Bronchial epithelial cell (primary cell): ENCODE measurements around the gene RNF166. TPM values are rescaled to one million over a fixed set of nuclear protein-coding genes. Genes with fewer than 3 reads are reported as not detected.

ENCODE experiments used
- DNase-seq: peaks from one replicate; pipeline ENCODE4 v3.0.0-alpha.2; 2010; ENCODE audit warnings: low read depth
- FAIRE-seq: peaks from 2 replicates; lab custom pipeline; 2011; peaks lifted over from hg19 to GRCh38; lab: Jason Lieb, UNC
- H3K27me3 ChIP-seq: 2 replicates; pipeline ENCODE4 v1.5.1; 2011; ENCODE audit warnings: low read length; ENCODE audit not compliant: control insufficient read depth, insufficient read depth
- H3K36me3 ChIP-seq: 2 replicates; pipeline ENCODE4 v1.5.1; 2011; ENCODE audit warnings: low read length; ENCODE audit not compliant: control insufficient read depth, insufficient read depth
- H3K4me3 ChIP-seq: 2 replicates; pipeline ENCODE4 v1.5.1; 2011; ENCODE audit warnings: mild to moderate bottlenecking, low read depth, low read length, control low read depth
- total RNA-seq: library from RNA; depleted of rRNA; stranded (reverse); fragments of >200 nt; gene quantifications from 2 replicates; pipeline ENCODE4 v1.2.1, GENCODE V29; 2014
- TF ChIP-seq, protein P1 (sequence below): IDR thresholded peaks from 2 replicates; pipeline ENCODE4 v1.5.1; 2011; ENCODE audit warnings: mild to moderate bottlenecking, moderate library complexity, low read length, control low read depth, inconsistent platforms; ENCODE audit not compliant: insufficient read depth, severe bottlenecking

RNF166 gene
- total RNA-seq, 1 donor from 2014 or later: 9.7 TPM

DNA sequence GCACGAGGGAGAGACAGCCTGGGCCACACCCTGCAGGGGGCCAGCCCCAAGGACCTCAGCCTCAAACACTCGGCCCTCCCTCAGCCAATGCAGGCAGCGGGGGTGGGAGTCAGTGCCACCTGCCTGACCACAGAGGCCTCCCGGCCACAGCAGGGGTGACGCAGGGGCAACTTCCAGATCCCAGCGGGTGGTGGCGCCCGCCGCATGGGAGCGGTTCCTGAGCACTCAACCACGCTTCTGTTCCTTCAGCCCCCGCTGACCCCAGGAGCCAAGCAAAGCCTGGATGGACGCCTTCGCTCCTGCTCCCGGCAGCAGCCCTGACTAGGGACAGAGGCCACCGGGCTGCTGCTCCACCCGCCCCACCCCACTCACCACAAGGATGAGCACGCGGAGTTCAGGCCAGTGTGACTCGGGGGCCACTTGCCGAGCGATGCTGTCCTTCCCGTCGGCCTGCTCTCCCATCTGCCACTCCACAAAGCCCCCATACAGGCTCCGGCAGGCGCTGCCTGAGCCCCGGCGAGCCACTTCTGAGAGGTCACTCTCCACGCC lies 50.4 kb downstream of the RNF166 start:
- FAIRE-seq (no peak), DNase-seq (no peak)
- Histone ChIP-seq H3K36me3 (peaks cover 11% of the 10 kb centered on the region), H3K27me3 (no peaks in the 10 kb centered on the region), H3K4me3 (no peak overlapping the region)
- TF ChIP-seq, protein P1, sequence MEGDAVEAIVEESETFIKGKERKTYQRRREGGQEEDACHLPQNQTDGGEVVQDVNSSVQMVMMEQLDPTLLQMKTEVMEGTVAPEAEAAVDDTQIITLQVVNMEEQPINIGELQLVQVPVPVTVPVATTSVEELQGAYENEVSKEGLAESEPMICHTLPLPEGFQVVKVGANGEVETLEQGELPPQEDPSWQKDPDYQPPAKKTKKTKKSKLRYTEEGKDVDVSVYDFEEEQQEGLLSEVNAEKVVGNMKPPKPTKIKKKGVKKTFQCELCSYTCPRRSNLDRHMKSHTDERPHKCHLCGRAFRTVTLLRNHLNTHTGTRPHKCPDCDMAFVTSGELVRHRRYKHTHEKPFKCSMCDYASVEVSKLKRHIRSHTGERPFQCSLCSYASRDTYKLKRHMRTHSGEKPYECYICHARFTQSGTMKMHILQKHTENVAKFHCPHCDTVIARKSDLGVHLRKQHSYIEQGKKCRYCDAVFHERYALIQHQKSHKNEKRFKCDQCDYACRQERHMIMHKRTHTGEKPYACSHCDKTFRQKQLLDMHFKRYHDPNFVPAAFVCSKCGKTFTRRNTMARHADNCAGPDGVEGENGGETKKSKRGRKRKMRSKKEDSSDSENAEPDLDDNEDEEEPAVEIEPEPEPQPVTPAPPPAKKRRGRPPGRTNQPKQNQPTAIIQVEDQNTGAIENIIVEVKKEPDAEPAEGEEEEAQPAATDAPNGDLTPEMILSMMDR: no peak

- DNase-seq (no peak), FAIRE-seq (no peak)
- H3K36me3 ChIP-seq: peaks cover 11% of the 10 kb centered on the region
These were observed 51.0 kb downstream of the RNF166 start for GRCh38 chr16:88655053-88655732.

GRCh38 chr16:88654363-88655052 lies 51.7 kb downstream of the RNF166 start:
- no peaks in the 10 kb centered on the region for H3K27me3 ChIP-seq
- TF ChIP-seq, protein P1: no peak
- no peak for FAIRE-seq
- peaks cover 11% of the 10 kb centered on the region for H3K36me3 ChIP-seq
- DNase-seq: no peak
- H3K4me3 ChIP-seq: no peak overlapping the region

More at GRCh38 chr16:88655053-88655732, 51.0 kb downstream of the RNF166 start:
- Histone ChIP-seq H3K27me3 (no peaks in the 10 kb centered on the region), H3K4me3 (no peak overlapping the region)
- TF ChIP-seq, protein P1: no peak

- Histone ChIP-seq H3K27me3 (no peaks in the 10 kb centered on the region), H3K36me3 (peaks cover 11% of the 10 kb centered on the region), H3K4me3 (no peak overlapping the region)
- no peak for DNase-seq
- no peak for FAIRE-seq
- TF ChIP-seq, protein P1: no peak
These were observed 52.4 kb downstream of the RNF166 start for GRCh38 chr16:88653596-88654362.

DNA sequence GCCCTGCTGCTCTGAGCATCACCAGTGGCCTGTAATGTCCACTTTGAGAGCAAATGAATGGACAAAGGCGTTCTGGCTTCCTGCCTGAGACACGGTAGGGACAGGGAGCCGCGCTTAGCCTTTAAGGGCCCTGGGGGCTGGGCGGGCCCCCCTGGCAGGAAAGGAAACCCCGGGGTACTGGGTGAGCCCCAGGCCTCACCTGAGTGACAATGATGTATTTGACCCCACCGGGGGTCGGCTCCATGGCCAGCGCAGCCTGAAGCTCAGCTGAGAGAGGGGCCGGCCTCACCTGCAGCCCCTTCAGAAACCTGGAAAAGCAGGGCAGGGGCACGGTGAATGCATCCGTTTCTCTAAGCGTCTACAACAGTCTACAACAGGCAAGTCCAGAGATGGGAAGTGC lies 53.1 kb downstream of the RNF166 start:
- FAIRE-seq: no peak
- H3K36me3 ChIP-seq: peaks cover 11% of the 10 kb centered on the region
- TF ChIP-seq, protein P1: no peak
- DNase-seq: no peak
- no peak overlapping the region for H3K4me3 ChIP-seq
- no peaks in the 10 kb centered on the region for H3K27me3 ChIP-seq
